ENCODE measurements around the gene SIPA1L3. TPM values are rescaled to one million over a fixed set of nuclear protein-coding genes. Genes with fewer than 3 reads are reported as not detected.
"Not testable (repeated sequence)": the region's sequence is repeated elsewhere in the genome, so short reads cannot be mapped to it uniquely, and the experiment has no call there.

SIPA1L3 gene
- total and polyA plus RNA-seq, 2 of the 13 experiments (the other 11 are each of a cell fraction or from before 2014, with no cell fraction given), result 5.5 to 7.7 TPM

GRCh38 chr19:37864501-37864900, 42.5 kb upstream of the SIPA1L3 start (continued):
- TF ChIP-seq HMGXB3 (CRISPR knock-in tag; IDR thresholded peaks at IDR 0.05; ENCODE audit: borderline replicate concordance) (no peak), MXD3 (CRISPR knock-in tag; IDR thresholded peaks at IDR 0.05) (no peak), ZBTB26 (CRISPR knock-in tag; IDR thresholded peaks at IDR 0.05; ENCODE audit: borderline replicate concordance) (no peak), RBAK (CRISPR knock-in tag; IDR thresholded peaks at IDR 0.05) (no peak), ZBTB46 (CRISPR knock-in tag; IDR thresholded peaks at IDR 0.05; ENCODE audit: borderline replicate concordance) (no peak), ZNF598 (CRISPR knock-in tag; IDR thresholded peaks at IDR 0.05; ENCODE audit: borderline replicate concordance) (no peak), ZNF674 (CRISPR knock-in tag; IDR thresholded peaks at IDR 0.05; ENCODE audit: low read depth) (no peak)

- not testable (repeated sequence) for H3K27ac ChIP-seq (ENCODE audit: extremely low read length, insufficient read depth, low read length)
Measured at GRCh38 chr19:37865930-37866329, 41.1 kb upstream of the SIPA1L3 start.

More at GRCh38 chr19:37865930-37866329, 41.1 kb upstream of the SIPA1L3 start:
- in situ Hi-C loops (cut with HindIII; ENCODE audit: extremely low pct_ligation_motif_present, low pct_unique_long_range_greater_than_20kb); POLR2A ChIA-PET; H3K9me3 ChIP-seq (ENCODE audit: low read length); BruUV-seq (replicated peaks); intact Hi-C loops (cut with micrococcal nuclease; ENCODE audit: unreplicated experiment); H3K9ac ChIP-seq (ENCODE audit: insufficient read depth, low read depth, low read length); H2AFZ ChIP-seq (ENCODE audit: low read length); CTCF ChIA-PET (ENCODE audit: low intra/inter-chr PET ratio, low total read pairs); H3K4me1 ChIP-seq (ENCODE audit: insufficient read depth, low read length); H4K20me1 ChIP-seq (ENCODE audit: insufficient read depth, low read length); FAIRE-seq; H3K4me2 ChIP-seq (ENCODE audit: low read depth, low read length); H3K4me3 ChIP-seq (replicated peaks in 1 of 3; ENCODE audit: insufficient read depth in 1 of 3, low read depth in 2 of 3, low read length in 3 of 3); ATAC-seq; H3K79me2 ChIP-seq (ENCODE audit: insufficient read depth, low read length); DNase-seq (ENCODE audit: low spot score); H3K27me3 ChIP-seq (ENCODE audit: control insufficient read depth in 1 of 2, insufficient read depth in 2 of 2, low read length in 2 of 2); H3K36me3 ChIP-seq (replicated peaks in 1 of 2; ENCODE audit: control insufficient read depth in 1 of 2, insufficient read depth in 2 of 2, low read length in 2 of 2): not testable (repeated sequence)
- WGBS (ENCODE audit: low lambda C conversion rate), result 46% methylated on average over 8 of the region's 9 CpGs
